Panc1 (cell line): ENCODE results near the gene SLC45A1. TPM values are rescaled to one million over a fixed set of nuclear protein-coding genes. Genes with fewer than 3 reads are reported as not detected.

Experiments used
- ATAC-seq: fragments of 200-7000 bp; cut with Tn5 transposase; 2 replicates; pipeline ENCODE4 v1.9.1; 2020; ENCODE audit warnings: mild to moderate bottlenecking, moderate library complexity
- BruUV-seq: library from RNA; stranded (reverse); fragments of 400-500 nt; replicated peaks from 2 replicates; lab custom pipeline; 2021; lab: Mats Ljungman, UMichigan
- CTCF ChIA-PET: fragments of 300-600 bp; sonication (Branson Sonifier 250); formaldehyde crosslinking; loops from one replicate; lab custom pipeline; 2022; ENCODE audit warnings: antibody characterized with exemption; lab: Charles Lee
- POLR2A ChIA-PET: fragments of 300-600 bp; sonication (Branson Sonifier 250); formaldehyde crosslinking; loops from one replicate; lab custom pipeline; 2022; ENCODE audit warnings: antibody characterized with exemption; lab: Charles Lee
- DNase-seq: peaks from one replicate; pipeline ENCODE4 v3.0.0-alpha.2; 2010; ENCODE audit warnings: low read depth, low spot score
- H3K27ac ChIP-seq: 2 replicates; pipeline ENCODE4 v1.5.1; 2011; ENCODE audit warnings: mild to moderate bottlenecking, low read length, inconsistent platforms
- H3K27me3 ChIP-seq: fragments of 200-500 bp; sonication (Bioruptor generic); 2 replicates; pipeline ENCODE4 v1.6.0; 2014; ENCODE audit warnings: low read length, inconsistent platforms; ENCODE audit not compliant: control insufficient read depth, insufficient read depth
- H3K36me3 ChIP-seq: fragments of 200-500 bp; sonication (Bioruptor generic); 2 replicates; pipeline ENCODE4 v1.5.1; 2014; ENCODE audit warnings: inconsistent platforms, mild to moderate bottlenecking, low read length, moderate library complexity; ENCODE audit not compliant: control insufficient read depth, insufficient read depth
- H3K4me1 ChIP-seq: 2 replicates; pipeline ENCODE4 v1.5.1; 2011; ENCODE audit warnings: inconsistent platforms, mild to moderate bottlenecking, low read length, moderate library complexity; ENCODE audit not compliant: control insufficient read depth, insufficient read depth
- H3K4me3 ChIP-seq, 2 experiments: 2 replicates each; pipeline ENCODE4 v1.5.1; 2011 to 2012; ENCODE audit warnings: low read depth in 2 of 2, low read length in 2 of 2, mild to moderate bottlenecking in 2 of 2, inconsistent platforms in 1 of 2, moderate library complexity in 1 of 2
- H3K9me3 ChIP-seq: fragments of 200-500 bp; sonication (Bioruptor generic); 2 replicates; pipeline ENCODE4 v1.5.1; 2014; ENCODE audit warnings: low read depth, mild to moderate bottlenecking, inconsistent platforms, low read length, moderate library complexity; ENCODE audit not compliant: control insufficient read depth, insufficient read depth
- POLR2AphosphoS5 ChIP-seq: IDR thresholded peaks from 2 replicates; pipeline ENCODE4 v1.6.1; 2012; ENCODE audit warnings: mild to moderate bottlenecking, low read depth, low read length, moderate library complexity
- SIN3A ChIP-seq: IDR thresholded peaks from 2 replicates; pipeline ENCODE4 v1.6.1; 2012; ENCODE audit warnings: low read depth, mild to moderate bottlenecking, low read length, moderate library complexity, borderline replicate concordance; ENCODE audit not compliant: insufficient read depth
- TCF7L2 ChIP-seq: IDR thresholded peaks from 2 replicates; pipeline ENCODE4 v1.6.1; 2011; ENCODE audit warnings: mild to moderate bottlenecking, low read depth, low read length, inconsistent platforms
- in situ Hi-C: cut with HindIII; loops from 2 replicates; pipeline ENCODE4 v1.10.0; 2016; ENCODE audit warnings: low sequenced_read_pairs, low pct_unique_long_range_greater_than_20kb
- intact Hi-C: fragments of 100-400 bp; cut with micrococcal nuclease; formaldehyde crosslinking; loops from one replicate; pipeline ENCODE4 v1.10.0; 2022; ENCODE audit not compliant: unreplicated experiment
- total RNA-seq: library from RNA; stranded (reverse); gene quantifications from one replicate; pipeline ENCODE4 v1.2.1, GENCODE V29; 2021; ENCODE audit not compliant: unreplicated experiment
- TF ChIP-seq, protein P1 (sequence below): fragments of 450-650 bp; IDR thresholded peaks from 2 replicates; pipeline ENCODE4 v1.5.1; 2017; ENCODE audit warnings: mild to moderate bottlenecking
- TF ChIP-seq, protein P2 (sequence below), 2 experiments: IDR thresholded peaks; 2 replicates each; pipeline ENCODE4 v1.6.1; 2011 to 2012; ENCODE audit warnings: low read depth in 2 of 2, control low read depth in 1 of 2, low read length in 1 of 2, mild to moderate bottlenecking in 1 of 2, moderate library complexity in 1 of 2; ENCODE audit not compliant: insufficient read depth in 1 of 2

The SLC45A1 gene
- total RNA-seq, 1 experiment from 2014 or later = 11.3 TPM

GRCh38 chr1:8294170-8294697 is 23.7 kb upstream of the SLC45A1 start:
- ATAC-seq (no peak), DNase-seq (no peak)
- Histone ChIP-seq H3K27ac (peak overlapping the region; percentile 65), H3K4me1 (no peaks in the 10 kb centered on the region), H3K4me3 (no peak overlapping the region), H3K9me3 (no peaks in the 10 kb centered on the region), H3K27me3 (no peaks in the 10 kb centered on the region), H3K36me3 (no peaks in the 10 kb centered on the region)
- in situ Hi-C loops = no loop called here
- CTCF ChIA-PET = no interaction called here
- no TSS peak for BruUV-seq
- intact Hi-C loops = no loop called here
- POLR2A ChIA-PET = interaction anchor here (0.5 kb wide), 1 partner anchor 570 kb away, joined by 4 read pairs; no protein-coding TSS in a partner anchor
- TF ChIP-seq, protein P1, sequence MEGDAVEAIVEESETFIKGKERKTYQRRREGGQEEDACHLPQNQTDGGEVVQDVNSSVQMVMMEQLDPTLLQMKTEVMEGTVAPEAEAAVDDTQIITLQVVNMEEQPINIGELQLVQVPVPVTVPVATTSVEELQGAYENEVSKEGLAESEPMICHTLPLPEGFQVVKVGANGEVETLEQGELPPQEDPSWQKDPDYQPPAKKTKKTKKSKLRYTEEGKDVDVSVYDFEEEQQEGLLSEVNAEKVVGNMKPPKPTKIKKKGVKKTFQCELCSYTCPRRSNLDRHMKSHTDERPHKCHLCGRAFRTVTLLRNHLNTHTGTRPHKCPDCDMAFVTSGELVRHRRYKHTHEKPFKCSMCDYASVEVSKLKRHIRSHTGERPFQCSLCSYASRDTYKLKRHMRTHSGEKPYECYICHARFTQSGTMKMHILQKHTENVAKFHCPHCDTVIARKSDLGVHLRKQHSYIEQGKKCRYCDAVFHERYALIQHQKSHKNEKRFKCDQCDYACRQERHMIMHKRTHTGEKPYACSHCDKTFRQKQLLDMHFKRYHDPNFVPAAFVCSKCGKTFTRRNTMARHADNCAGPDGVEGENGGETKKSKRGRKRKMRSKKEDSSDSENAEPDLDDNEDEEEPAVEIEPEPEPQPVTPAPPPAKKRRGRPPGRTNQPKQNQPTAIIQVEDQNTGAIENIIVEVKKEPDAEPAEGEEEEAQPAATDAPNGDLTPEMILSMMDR = no peak
- no peak for TF ChIP-seq TCF7L2
- TF ChIP-seq POLR2AphosphoS5 = no peak
- no peak for TF ChIP-seq SIN3A
- TF ChIP-seq, protein P2, sequence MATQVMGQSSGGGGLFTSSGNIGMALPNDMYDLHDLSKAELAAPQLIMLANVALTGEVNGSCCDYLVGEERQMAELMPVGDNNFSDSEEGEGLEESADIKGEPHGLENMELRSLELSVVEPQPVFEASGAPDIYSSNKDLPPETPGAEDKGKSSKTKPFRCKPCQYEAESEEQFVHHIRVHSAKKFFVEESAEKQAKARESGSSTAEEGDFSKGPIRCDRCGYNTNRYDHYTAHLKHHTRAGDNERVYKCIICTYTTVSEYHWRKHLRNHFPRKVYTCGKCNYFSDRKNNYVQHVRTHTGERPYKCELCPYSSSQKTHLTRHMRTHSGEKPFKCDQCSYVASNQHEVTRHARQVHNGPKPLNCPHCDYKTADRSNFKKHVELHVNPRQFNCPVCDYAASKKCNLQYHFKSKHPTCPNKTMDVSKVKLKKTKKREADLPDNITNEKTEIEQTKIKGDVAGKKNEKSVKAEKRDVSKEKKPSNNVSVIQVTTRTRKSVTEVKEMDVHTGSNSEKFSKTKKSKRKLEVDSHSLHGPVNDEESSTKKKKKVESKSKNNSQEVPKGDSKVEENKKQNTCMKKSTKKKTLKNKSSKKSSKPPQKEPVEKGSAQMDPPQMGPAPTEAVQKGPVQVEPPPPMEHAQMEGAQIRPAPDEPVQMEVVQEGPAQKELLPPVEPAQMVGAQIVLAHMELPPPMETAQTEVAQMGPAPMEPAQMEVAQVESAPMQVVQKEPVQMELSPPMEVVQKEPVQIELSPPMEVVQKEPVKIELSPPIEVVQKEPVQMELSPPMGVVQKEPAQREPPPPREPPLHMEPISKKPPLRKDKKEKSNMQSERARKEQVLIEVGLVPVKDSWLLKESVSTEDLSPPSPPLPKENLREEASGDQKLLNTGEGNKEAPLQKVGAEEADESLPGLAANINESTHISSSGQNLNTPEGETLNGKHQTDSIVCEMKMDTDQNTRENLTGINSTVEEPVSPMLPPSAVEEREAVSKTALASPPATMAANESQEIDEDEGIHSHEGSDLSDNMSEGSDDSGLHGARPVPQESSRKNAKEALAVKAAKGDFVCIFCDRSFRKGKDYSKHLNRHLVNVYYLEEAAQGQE (IDR thresholded peaks at IDR 0.05; ENCODE audit: insufficient read depth in 1 of 2, low read depth in 2 of 2, low read length in 1 of 2) = no peak

GRCh38 chr1:8297245-8297644 is 20.7 kb upstream of the SLC45A1 start:
- H3K27ac ChIP-seq = peak overlapping the region; percentile 11; the same call in 1 of the 2 replicates
- ATAC-seq (no peak), DNase-seq (no peak)
- peaks cover 16% of the 10 kb centered on the region for H3K4me1 ChIP-seq
- H3K9me3 ChIP-seq = no peaks in the 10 kb centered on the region
- H3K4me3 ChIP-seq = no peak overlapping the region
- intact Hi-C loops (no loop called here), in situ Hi-C loops (no loop called here)
- POLR2A ChIA-PET = no interaction called here
- H3K36me3 ChIP-seq = no peaks in the 10 kb centered on the region
- no peak for TF ChIP-seq POLR2AphosphoS5
- no peak for TF ChIP-seq TCF7L2
- no peaks in the 10 kb centered on the region for H3K27me3 ChIP-seq
- no TSS peak for BruUV-seq
- CTCF ChIA-PET = interaction anchor here (0.6 kb wide), 2 partner anchors 152 to 243 kb away, joined by 3 to 6 read pairs; no protein-coding TSS in a partner anchor

DNA sequence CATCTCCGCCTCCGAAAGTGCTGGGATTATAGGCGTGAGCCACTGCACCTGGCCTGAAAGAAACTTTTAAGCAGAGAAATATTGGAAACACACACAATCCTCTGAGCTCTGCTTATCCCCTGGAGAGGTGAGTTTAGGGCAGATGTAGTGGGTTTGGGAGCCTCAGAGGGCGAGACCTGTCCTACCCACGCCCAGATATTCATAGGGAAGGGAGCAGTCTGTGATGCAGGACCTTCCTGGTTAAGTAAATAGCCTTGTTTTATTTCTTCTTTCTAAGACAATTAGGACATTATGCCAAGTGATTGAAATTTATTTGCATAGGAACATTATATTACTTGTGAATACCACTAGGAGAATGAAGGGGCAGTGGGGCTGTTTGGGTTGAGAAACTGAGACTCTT is 18.0 kb upstream of the SLC45A1 start:
- in situ Hi-C loops (loop anchor here (25.0 kb wide), 1 partner anchor 213 kb away; no protein-coding TSS in a partner anchor), intact Hi-C loops (loop anchor here (5.0 kb wide), 1 partner anchor 88 kb away; no protein-coding TSS in a partner anchor)
- H3K36me3 ChIP-seq = no peaks in the 10 kb centered on the region
- peaks cover 30% of the 10 kb centered on the region for H3K4me1 ChIP-seq
- ATAC-seq = no peak
- TF ChIP-seq SIN3A (no peak), TCF7L2 (no peak), POLR2AphosphoS5 (no peak)
- TF ChIP-seq, protein P1 = no peak
- TF ChIP-seq, protein P2 (IDR thresholded peaks at IDR 0.05; ENCODE audit: insufficient read depth in 1 of 2, low read depth in 2 of 2, low read length in 1 of 2) = no peak
- no peak overlapping the region for H3K4me3 ChIP-seq
- POLR2A ChIA-PET = no interaction called here
- BruUV-seq = no TSS peak
- H3K27ac ChIP-seq = peak overlapping the region; percentile 94
- CTCF ChIA-PET = no interaction called here
- no peak for DNase-seq
- no peaks in the 10 kb centered on the region for H3K9me3 ChIP-seq
- no peaks in the 10 kb centered on the region for H3K27me3 ChIP-seq
